ENCODE results near the gene CLEC2L.

Gene CLEC2L

GRCh38 chr7:139511315-139511714, 12.2 kb upstream of the CLEC2L start:
- in situ Hi-C loops (cut with HindIII; ENCODE audit: low sequenced_read_pairs) = no loop called here
- no peak overlapping the region for H3K4me3 ChIP-seq (ENCODE audit: low read depth, low read length)
- DNase-seq (ENCODE audit: low read depth) = no peak
- no peak for TF ChIP-seq CTCF (IDR thresholded peaks at IDR 0.05; ENCODE audit: low read depth, low read length, missing control alignments)

GRCh38 chr7:139515266-139515665, 8.2 kb upstream of the CLEC2L start:
- no peak for TF ChIP-seq CTCF (IDR thresholded peaks at IDR 0.05; ENCODE audit: low read depth, low read length, missing control alignments)
- in situ Hi-C loops (cut with HindIII; ENCODE audit: low sequenced_read_pairs) = no loop called here
- DNase-seq (ENCODE audit: low read depth) = no peak
- H3K4me3 ChIP-seq (ENCODE audit: low read depth, low read length) = no peak overlapping the region

GRCh38 chr7:139521439-139521838, 2.0 kb upstream of the CLEC2L start:
- TF ChIP-seq CTCF (IDR thresholded peaks at IDR 0.05; ENCODE audit: low read depth, low read length, missing control alignments) = no peak
- in situ Hi-C loops (cut with HindIII; ENCODE audit: low sequenced_read_pairs) = no loop called here
- H3K4me3 ChIP-seq (ENCODE audit: low read depth, low read length) = no peak overlapping the region
- DNase-seq (ENCODE audit: low read depth) = no peak

- H3K4me3 ChIP-seq (ENCODE audit: low read depth, low read length) = no peak overlapping the region
- DNase-seq (ENCODE audit: low read depth) = no peak
- no peak for TF ChIP-seq CTCF (IDR thresholded peaks at IDR 0.05; ENCODE audit: low read depth, low read length, missing control alignments)
- in situ Hi-C loops (cut with HindIII; ENCODE audit: low sequenced_read_pairs) = no loop called here
These were observed 671 bp upstream of the CLEC2L start for GRCh38 chr7:139522830-139523198.

- TF ChIP-seq CTCF (IDR thresholded peaks at IDR 0.05; ENCODE audit: low read depth, low read length, missing control alignments) = no peak
- in situ Hi-C loops (cut with HindIII; ENCODE audit: low sequenced_read_pairs) = no loop called here
- H3K4me3 ChIP-seq (ENCODE audit: low read depth, low read length) = no peak overlapping the region
- DNase-seq (ENCODE audit: low read depth) = no peak
These were observed 707 bp downstream of the CLEC2L start for GRCh38 chr7:139523968-139524815.

GRCh38 chr7:139525239-139525638, 1.8 kb downstream of the CLEC2L start:
- no peak for TF ChIP-seq CTCF (IDR thresholded peaks at IDR 0.05; ENCODE audit: low read depth, low read length, missing control alignments)
- no peak overlapping the region for H3K4me3 ChIP-seq (ENCODE audit: low read depth, low read length)
- in situ Hi-C loops (cut with HindIII; ENCODE audit: low sequenced_read_pairs) = no loop called here

More at GRCh38 chr7:139525239-139525638, 1.8 kb downstream of the CLEC2L start:
- no peak for DNase-seq (ENCODE audit: low read depth)

Measured in astrocyte of the cerebellum (primary cell).